K562 (cell line): ENCODE measurements around the gene C20orf173. TPM values are rescaled to one million over a fixed set of nuclear protein-coding genes. Genes with fewer than 3 reads are reported as not detected.

Source experiments
- ATAC-seq: fragments of 200-7000 bp; cut with Tn5 transposase; 3 replicates; pipeline ENCODE4 v1.9.1; 2020; ENCODE audit warnings: moderate library complexity
- BruUV-seq: library from RNA; stranded (reverse); fragments of 400-500 nt; replicated peaks from 2 replicates; lab custom pipeline; 2021; lab: Mats Ljungman, UMichigan
- CTCF ChIA-PET: fragments of 300-600 bp; formaldehyde crosslinking; extraction: SDS; loops from one replicate; lab custom pipeline; 2021; ENCODE audit warnings: low intra/inter-chr PET ratio; lab: Yijun Ruan, JAX
- POLR2A ChIA-PET: fragments of 300-600, 350-650 bp; sonication (Branson Sonifier 250); formaldehyde crosslinking; extraction: SDS; loops from one replicate; lab custom pipeline; 2021; ENCODE audit warnings: antibody characterized with exemption, inconsistent platforms; lab: Yijun Ruan, JAX
- DNase-seq, 4 experiments: peaks; one replicate each; pipeline versions ENCODE4 v3.0.0 to v3.0.0-alpha.2; 2011 to 2018; ENCODE audit warnings: low spot score in 3 of 4, mixed read lengths in 3 of 4; ENCODE audit errors: extremely low read depth in 1 of 4
- FAIRE-seq: peaks from 2 replicates; lab custom pipeline; 2011; peaks lifted over from hg19 to GRCh38; lab: Jason Lieb, UNC
- H2AFZ ChIP-seq: 2 replicates; pipeline ENCODE4 v1.6.0; 2011; ENCODE audit warnings: low read depth, low read length, control low read depth, inconsistent platforms
- H3K27ac ChIP-seq: fragments of 200-600 bp; 3 replicates; pipeline ENCODE4 v1.8.0; 2011; ENCODE audit warnings: low read depth, mild to moderate bottlenecking, control low read depth, inconsistent platforms, low read length, moderate library complexity, mixed read lengths; ENCODE audit errors: extremely low read depth
- H3K27me3 ChIP-seq, 2 experiments: fragments of 300-600 bp in 1 of 2; 2 replicates in 1 of 2; 3 replicates in 1 of 2; pipeline versions ENCODE4 v1.6.0 to v1.8.0; 2011; ENCODE audit warnings: inconsistent platforms in 2 of 2, low read length in 2 of 2, mild to moderate bottlenecking in 1 of 2, mixed read lengths in 1 of 2, moderate library complexity in 1 of 2; ENCODE audit not compliant: control insufficient read depth in 2 of 2, insufficient read depth in 2 of 2
- H3K36me3 ChIP-seq: fragments of 300-600 bp; 3 replicates; pipeline ENCODE4 v1.8.0; 2011; ENCODE audit warnings: mild to moderate bottlenecking, low read length, inconsistent platforms; ENCODE audit not compliant: control insufficient read depth, insufficient read depth
- H3K4me1 ChIP-seq, 2 experiments: fragments of 200-600 bp in 1 of 2; replicated peaks in 1 of 2; 2 replicates in 1 of 2; 3 replicates in 1 of 2; pipeline versions ENCODE4 v1.5.1 to v1.8.0; 2011; ENCODE audit warnings: inconsistent platforms in 2 of 2, low read length in 2 of 2, mild to moderate bottlenecking in 1 of 2, mixed read lengths in 1 of 2, moderate library complexity in 1 of 2; ENCODE audit not compliant: control insufficient read depth in 2 of 2, insufficient read depth in 2 of 2
- H3K4me2 ChIP-seq: 2 replicates; pipeline ENCODE4 v1.6.1; 2011; ENCODE audit warnings: low read length, control low read depth, inconsistent platforms, mixed read lengths; ENCODE audit not compliant: insufficient read depth
- H3K4me3 ChIP-seq: fragments of 200-600 bp; sonication (generic), shearing (Covaris generic); 2 replicates; pipeline ENCODE4 v1.5.1; 2016; ENCODE audit warnings: control low read depth, inconsistent platforms
- H3K79me2 ChIP-seq: fragments of 200-600 bp; 3 replicates; pipeline ENCODE4 v1.8.0; 2011; ENCODE audit warnings: low read length, inconsistent platforms; ENCODE audit not compliant: control insufficient read depth, insufficient read depth
- H3K9ac ChIP-seq, 2 experiments: 2 replicates each; pipeline versions ENCODE4 v1.6.0 to v1.6.1; 2011; ENCODE audit warnings: low read depth in 2 of 2, low read length in 2 of 2, control low read depth in 1 of 2, inconsistent platforms in 1 of 2, mild to moderate bottlenecking in 1 of 2, mixed read lengths in 1 of 2; ENCODE audit not compliant: insufficient read depth in 1 of 2
- H3K9me1 ChIP-seq: one replicate; pipeline ENCODE4 v1.6.0; 2011; ENCODE audit warnings: inconsistent platforms, mild to moderate bottlenecking, low read length, moderate library complexity; ENCODE audit not compliant: control insufficient read depth, insufficient read depth
- H3K9me3 ChIP-seq: replicated peaks from 2 replicates; pipeline ENCODE4 v1.5.1; 2011; ENCODE audit warnings: low read depth, low read length, inconsistent platforms; ENCODE audit not compliant: control insufficient read depth, insufficient read depth
- H4K20me1 ChIP-seq: replicated peaks from 2 replicates; pipeline ENCODE4 v1.6.1; 2011; ENCODE audit warnings: low read length, inconsistent platforms, mixed read lengths; ENCODE audit not compliant: control insufficient read depth, insufficient read depth
- CHD1 ChIP-seq: fragments of 200-600 bp; sonication (generic); IDR thresholded peaks from one replicate; pipeline ENCODE4 v1.6.1; 2012; ENCODE audit warnings: mild to moderate bottlenecking, moderate library complexity, low read length, inconsistent platforms
- LEF1 ChIP-seq: fragments of 450-650 bp; IDR thresholded peaks from 2 replicates; pipeline ENCODE4 v1.6.1; 2016; ENCODE audit warnings: mild to moderate bottlenecking
- NR2C2 ChIP-seq, 2 experiments: fragments of 200-800 bp in 1 of 2; sonication (Bioruptor generic) in 1 of 2; sonication (generic) in 1 of 2; formaldehyde crosslinking in 1 of 2; IDR thresholded peaks; 2 replicates each; pipeline versions ENCODE4 v1.6.1 to v1.8.0; 2016 to 2022; ENCODE audit warnings: mild to moderate bottlenecking in 1 of 2, missing compliant biosample characterization in 1 of 2, missing genetic modification characterization in 1 of 2, missing genetic modification reagents in 1 of 2
- RBFOX2 ChIP-seq: fragments of 200-400 bp; formaldehyde crosslinking; IDR thresholded peaks from 2 replicates; pipeline ENCODE4 v1.6.1; 2017; ENCODE audit warnings: low read depth, mild to moderate bottlenecking, low read length, moderate library complexity
- WGBS: fragments of 100-300 bp; shearing (Covaris generic); methylation state at CpG from one replicate; pipeline ENCODE4 v1.1.6; 2016; ENCODE audit warnings: low coverage, mixed read lengths; ENCODE audit not compliant: insufficient coverage; ENCODE audit errors: missing lambda C conversion rate; 5-methylcytosine and 5-hydroxymethylcytosine counted together
- in situ Hi-C: fragments of 300-500 bp; cut with MboI; formaldehyde crosslinking; loops from 4 replicates; pipeline ENCODE4 v1.15.0; 2018; ENCODE audit warnings: inconsistent platforms, mixed read lengths
- intact Hi-C: fragments of 100-400 bp; cut with micrococcal nuclease; formaldehyde crosslinking; loops from 2 replicates; pipeline ENCODE4 v1.14.2; 2022
- polyA plus RNA-seq, 8 experiments: library from polyadenylated mRNA; depleted of rRNA in 4 of 8; stranded (reverse) in 5 of 8; unstranded in 3 of 8; fragments of >200 nt; fragmentation: Nextera tagmentation in 2 of 8; fragmentation: Illumina TruSeq in 1 of 8; extraction: Ambion mirVana in 2 of 8; extraction: Trizol in 1 of 8; gene quantifications; 2 replicates each; pipeline versions ENCODE4 v1.2.1 to v1.2.3, GENCODE V29; 2011 to 2014; ENCODE audit warnings: inconsistent platforms in 1 of 8, missing spikeins in 1 of 8
- total RNA-seq, 7 experiments: library from RNA; depleted of rRNA in 6 of 7; stranded (reverse); fragments of >200 nt in 6 of 7; fragmentation: Illumina TruSeq in 2 of 7; extraction: Trizol in 2 of 7; gene quantifications; 2 replicates each; pipeline versions ENCODE4 v1.2.1 to v1.2.3, GENCODE V29; 2011 to 2021; ENCODE audit warnings: low replicate concordance in 1 of 7

The C20orf173 gene
- total and polyA plus RNA-seq, 9 of the 15 experiments (the other 6 are each of a cell fraction or from before 2014, with no cell fraction given), result not detected

DNA sequence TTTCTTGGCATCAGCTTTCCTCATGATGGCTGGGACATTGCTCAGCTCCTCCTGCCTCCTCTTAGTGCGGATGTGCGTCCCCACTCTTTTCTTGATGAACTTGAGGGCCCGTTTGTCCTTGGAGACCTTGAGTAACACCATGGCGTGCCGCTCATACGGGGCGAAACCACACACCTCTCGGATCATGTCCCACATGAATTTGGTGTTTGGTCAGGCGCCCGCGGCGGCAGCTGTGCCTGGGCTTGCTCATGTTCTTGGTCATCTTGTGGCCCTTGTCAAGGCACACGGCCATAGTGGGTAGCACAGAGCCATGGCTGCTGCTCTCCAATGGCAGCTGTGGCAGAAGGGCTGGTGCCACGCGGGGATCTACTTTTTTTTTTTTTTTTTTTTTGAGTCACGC is 15.0 kb upstream of the C20orf173 start:
- peaks cover 12% of the 10 kb centered on the region for H3K79me2 ChIP-seq
- in situ Hi-C loops, result no loop called here
- H3K4me2 ChIP-seq, result no peak overlapping the region
- no peaks in the 10 kb centered on the region for H3K9me3 ChIP-seq
- H4K20me1 ChIP-seq, result no peaks in the 10 kb centered on the region; the same call in 1 of the 2 replicates
- ATAC-seq, result no peak
- peaks cover 13% of the 10 kb centered on the region in 2 experiments; a peak in 3 of 5 replicates for H3K4me1 ChIP-seq
- WGBS, result 88% methylated on average over 15 of the region's 16 CpGs
- TF ChIP-seq LEF1 (no peak), RBFOX2 (0 out of 2 replicates have a peak, but pooled peaks have one; percentile 21)
- ChIA-PET POLR2A (no interaction called here), CTCF (no interaction called here)
- no peak overlapping the region for H3K9ac ChIP-seq
- H3K4me3 ChIP-seq, result no peak overlapping the region
- intact Hi-C loops, result no loop called here
- H3K27me3 ChIP-seq, result no peaks in the 10 kb centered on the region
- H3K9me1 ChIP-seq, result no peaks in the 10 kb centered on the region
- DNase-seq, result no peak
- FAIRE-seq, result no peak
- no TSS peak for BruUV-seq
- no peak overlapping the region for H3K27ac ChIP-seq
- H2AFZ ChIP-seq, result no peak overlapping the region
- H3K36me3 ChIP-seq, result peaks cover 54% of the 10 kb centered on the region

DNA sequence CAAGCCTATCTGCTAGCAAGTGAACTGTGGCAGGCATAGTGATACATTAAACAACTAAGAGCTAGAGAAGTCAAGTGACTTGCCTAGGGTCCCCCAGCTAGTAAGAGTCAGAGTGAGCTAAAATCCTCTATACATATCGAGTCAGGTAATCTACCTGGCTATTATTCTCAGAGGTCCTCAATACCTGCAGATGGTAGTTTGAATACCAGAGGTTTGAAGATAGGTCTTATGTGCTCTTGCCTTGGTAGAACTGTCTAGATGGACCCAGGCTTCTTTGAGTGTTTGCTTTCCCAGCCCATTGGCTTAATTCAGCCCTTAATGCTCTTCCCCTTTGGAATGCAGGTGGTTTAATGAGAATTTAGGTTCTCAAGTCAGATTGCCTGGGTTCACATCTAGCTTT is 13.5 kb upstream of the C20orf173 start:
- ChIA-PET CTCF (no interaction called here), POLR2A (interaction anchor here (2.3 kb wide), 1 partner anchor 9 kb away, joined by 20 read pairs; no protein-coding TSS in a partner anchor)
- in situ Hi-C loops, result no loop called here
- FAIRE-seq (no peak), DNase-seq (no peak), ATAC-seq (no peak)
- H3K4me1 ChIP-seq, result peaks cover 13% of the 10 kb centered on the region in 2 experiments; a peak in 3 of 5 replicates
- no peaks in the 10 kb centered on the region for H3K9me3 ChIP-seq
- H3K9me1 ChIP-seq, result no peaks in the 10 kb centered on the region
- no TSS peak for BruUV-seq
- H3K27ac ChIP-seq, result peak overlapping the region; percentile 93; the same call in 1 of the 3 replicates
- TF ChIP-seq NR2C2 (CRISPR knock-in tag; IDR thresholded peaks at IDR 0.05) (0 out of 2 replicates have a peak, but pooled peaks have one; percentile 6), NR2C2 (tag; IDR thresholded peaks at IDR 0.05) (no peak), CHD1 (no peak)
- H4K20me1 ChIP-seq, result no peaks in the 10 kb centered on the region; the same call in 1 of the 2 replicates
- H3K9ac ChIP-seq, result peak overlapping the region in 1 of 2 experiments; percentile 94; a peak in 1 of 4 replicates
- no peaks in the 10 kb centered on the region for H3K27me3 ChIP-seq
- peaks cover 12% of the 10 kb centered on the region for H3K79me2 ChIP-seq
- WGBS, result 90% methylated on average over 1 of the region's 1 CpG
- intact Hi-C loops, result loop anchor here (1.0 kb wide), 1 partner anchor 411 kb away; the partner anchor contains the start of gene SCAND1
- peak overlapping the region; percentile 93 for H3K4me2 ChIP-seq
- no peak overlapping the region for H2AFZ ChIP-seq
- peaks cover 41% of the 10 kb centered on the region for H3K36me3 ChIP-seq
- peak overlapping the region; percentile 72; the same call in 1 of the 2 replicates for H3K4me3 ChIP-seq
